ENCODE measurements around the gene CNOT10. TPM values are rescaled to one million over a fixed set of nuclear protein-coding genes. Genes with fewer than 3 reads are reported as not detected.

The CNOT10 gene
- total and polyA plus RNA-seq, 2 donors (not counting 1 experiment from before 2014, with no cell fraction given) = 17.5 to 28.6 TPM

- Histone ChIP-seq H3K36me3 (ENCODE audit: control insufficient read depth, insufficient read depth, low read length) (no peaks in the 10 kb centered on the region), H4K20me1 (ENCODE audit: control insufficient read depth, extremely low read depth, insufficient read depth, low read length) (no peaks in the 10 kb centered on the region), H3K4me2 (ENCODE audit: extremely low read depth, insufficient read depth, low read length) (no peak overlapping the region), H3K9ac (ENCODE audit: insufficient read depth, low read length) (no peak overlapping the region), H3K4me1 (ENCODE audit: control insufficient read depth, extremely low read depth, insufficient read depth, low read length) (peaks cover 4% of the 10 kb centered on the region), H3K9me3 (ENCODE audit: control insufficient read depth, insufficient read depth, low read depth, low read length) (no peaks in the 10 kb centered on the region), H3K4me3 (replicated peaks in 1 of 4; ENCODE audit: control extremely low read depth in 1 of 4, insufficient read depth in 1 of 4, low read depth in 3 of 4, low read length in 4 of 4) (no peak overlapping the region), H3K27ac (ENCODE audit: insufficient read depth, low read length) (no peak overlapping the region), H3K27me3 (ENCODE audit: control insufficient read depth, insufficient read depth, low read length) (no peaks in the 10 kb centered on the region), H3K79me2 (ENCODE audit: control insufficient read depth, insufficient read depth, low read length) (no peaks in the 10 kb centered on the region), H2AFZ (ENCODE audit: low read length) (no peak overlapping the region)
- TF ChIP-seq EZH2 (IDR thresholded peaks at IDR 0.05; ENCODE audit: low read length, missing control alignments) = no peak
- no peak for TF ChIP-seq CTCF (conservative IDR thresholded peaks at IDR 0.05 in 1 of 2, IDR thresholded peaks at IDR 0.05 in 1 of 2; ENCODE audit: low read depth in 1 of 2, low read length in 2 of 2)
- DNase-seq (ENCODE audit: low read depth in 2 of 2) = no peak
Measured at GRCh38 chr3:32708672-32709283, 23.8 kb downstream of the CNOT10 start.

DNA sequence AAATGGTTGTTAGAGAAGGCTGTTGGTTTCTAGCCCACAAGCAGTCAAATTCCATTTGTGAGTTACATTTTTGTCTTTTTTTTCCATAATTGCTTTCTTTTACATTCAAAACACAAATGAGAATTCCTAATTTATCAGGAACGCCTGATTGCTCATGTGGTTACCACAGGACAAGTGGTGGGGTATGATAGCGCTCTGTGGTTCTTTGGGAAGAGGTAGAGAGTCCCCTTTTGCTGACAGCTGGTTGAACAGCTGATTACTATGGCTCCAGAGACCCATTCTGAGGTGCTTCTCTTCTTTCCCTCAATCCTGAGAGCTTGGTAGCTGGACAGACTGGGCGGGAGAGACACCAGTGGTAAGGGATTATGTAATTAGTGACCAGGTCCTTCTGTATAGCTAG is 24.4 kb downstream of the CNOT10 start:
- TF ChIP-seq EZH2 (IDR thresholded peaks at IDR 0.05; ENCODE audit: low read length, missing control alignments) (no peak), CTCF (conservative IDR thresholded peaks at IDR 0.05 in 1 of 2, IDR thresholded peaks at IDR 0.05 in 1 of 2; ENCODE audit: low read depth in 1 of 2, low read length in 2 of 2) (no peak)
- H3K36me3 ChIP-seq (ENCODE audit: control insufficient read depth, insufficient read depth, low read length) = no peaks in the 10 kb centered on the region
- H3K9me3 ChIP-seq (ENCODE audit: control insufficient read depth, insufficient read depth, low read depth, low read length) = no peaks in the 10 kb centered on the region

GRCh38 chr3:32712506-32713055 is 27.6 kb downstream of the CNOT10 start:
- H3K36me3 ChIP-seq (ENCODE audit: control insufficient read depth, insufficient read depth, low read length) = no peaks in the 10 kb centered on the region
- no peaks in the 10 kb centered on the region for H4K20me1 ChIP-seq (ENCODE audit: control insufficient read depth, extremely low read depth, insufficient read depth, low read length)
- TF ChIP-seq CTCF (conservative IDR thresholded peaks at IDR 0.05 in 1 of 2, IDR thresholded peaks at IDR 0.05 in 1 of 2; ENCODE audit: low read depth in 1 of 2, low read length in 2 of 2) (no peak), EZH2 (IDR thresholded peaks at IDR 0.05; ENCODE audit: low read length, missing control alignments) (no peak)
- no peak overlapping the region for H3K4me2 ChIP-seq (ENCODE audit: extremely low read depth, insufficient read depth, low read length)
- no peak overlapping the region for H3K27ac ChIP-seq (ENCODE audit: insufficient read depth, low read length)
- no peaks in the 10 kb centered on the region for H3K27me3 ChIP-seq (ENCODE audit: control insufficient read depth, insufficient read depth, low read length)
- H3K9me3 ChIP-seq (ENCODE audit: control insufficient read depth, insufficient read depth, low read depth, low read length) = no peaks in the 10 kb centered on the region
- H3K79me2 ChIP-seq (ENCODE audit: control insufficient read depth, insufficient read depth, low read length) = no peaks in the 10 kb centered on the region
- no peak overlapping the region for H3K9ac ChIP-seq (ENCODE audit: insufficient read depth, low read length)
- H2AFZ ChIP-seq (ENCODE audit: low read length) = no peak overlapping the region
- H3K4me3 ChIP-seq (replicated peaks in 1 of 4; ENCODE audit: control extremely low read depth in 1 of 4, insufficient read depth in 1 of 4, low read depth in 3 of 4, low read length in 4 of 4) = no peak overlapping the region
- no peaks in the 10 kb centered on the region for H3K4me1 ChIP-seq (ENCODE audit: control insufficient read depth, extremely low read depth, insufficient read depth, low read length)
- DNase-seq (ENCODE audit: low read depth in 2 of 2) = no peak

More for the DNA sequence above, 24.4 kb downstream of the CNOT10 start:
- no peaks in the 10 kb centered on the region for H4K20me1 ChIP-seq (ENCODE audit: control insufficient read depth, extremely low read depth, insufficient read depth, low read length)
- H3K9ac ChIP-seq (ENCODE audit: insufficient read depth, low read length) = no peak overlapping the region
- H2AFZ ChIP-seq (ENCODE audit: low read length) = no peak overlapping the region
- H3K4me3 ChIP-seq (replicated peaks in 1 of 4; ENCODE audit: control extremely low read depth in 1 of 4, insufficient read depth in 1 of 4, low read depth in 3 of 4, low read length in 4 of 4) = no peak overlapping the region
- H3K4me2 ChIP-seq (ENCODE audit: extremely low read depth, insufficient read depth, low read length) = no peak overlapping the region
- H3K79me2 ChIP-seq (ENCODE audit: control insufficient read depth, insufficient read depth, low read length) = no peaks in the 10 kb centered on the region
- H3K27me3 ChIP-seq (ENCODE audit: control insufficient read depth, insufficient read depth, low read length) = no peaks in the 10 kb centered on the region
- H3K4me1 ChIP-seq (ENCODE audit: control insufficient read depth, extremely low read depth, insufficient read depth, low read length) = peaks cover 4% of the 10 kb centered on the region
- peak in 1 of 2 donors; percentile 12 for DNase-seq (ENCODE audit: low read depth in 2 of 2)
- H3K27ac ChIP-seq (ENCODE audit: insufficient read depth, low read length) = no peak overlapping the region
